KMS-11 (cell line): ENCODE measurements around the gene TMEFF2.

Experiments used
- H2AFZ ChIP-seq: fragments of 200-600 bp; sonication (generic); 2 replicates; pipeline ENCODE4 v1.6.1; 2016; ENCODE audit warnings: antibody characterized with exemption, mixed run types, low read depth
- H3K27ac ChIP-seq: fragments of 200-600 bp; sonication (generic); 2 replicates; pipeline ENCODE4 v1.6.1; 2016; ENCODE audit warnings: mild to moderate bottlenecking, mixed run types
- H3K27me3 ChIP-seq: fragments of 200-600 bp; sonication (generic); 2 replicates; pipeline ENCODE4 v1.6.1; 2017; ENCODE audit warnings: mild to moderate bottlenecking, low read depth, mixed run types, moderate library complexity; ENCODE audit not compliant: insufficient read depth
- H3K36me3 ChIP-seq: fragments of 200-600 bp; sonication (generic); 2 replicates; pipeline ENCODE4 v1.6.1; 2017; ENCODE audit warnings: mild to moderate bottlenecking, mixed run types; ENCODE audit not compliant: insufficient read depth
- H3K4me1 ChIP-seq: fragments of 200-600 bp; sonication (generic); 2 replicates; pipeline ENCODE4 v1.6.1; 2016; ENCODE audit warnings: mild to moderate bottlenecking, low read depth, mixed run types; ENCODE audit not compliant: poor library complexity, severe bottlenecking
- H3K4me2 ChIP-seq: fragments of 200-600 bp; sonication (generic); 2 replicates; pipeline ENCODE4 v1.7.0; 2016; ENCODE audit warnings: mild to moderate bottlenecking, mixed run types
- H3K4me3 ChIP-seq: fragments of 200-600 bp; sonication (generic); IDR thresholded peaks from 2 replicates; pipeline ENCODE4 v1.6.1; 2017; ENCODE audit warnings: low read depth, low read length, mixed read lengths; ENCODE audit not compliant: insufficient read depth
- H3K79me2 ChIP-seq: fragments of 200-600 bp; sonication (generic); 2 replicates; pipeline ENCODE4 v1.6.1; 2016; ENCODE audit warnings: low read depth, mixed run types; ENCODE audit not compliant: insufficient read depth
- H3K9ac ChIP-seq: fragments of 200-600 bp; sonication (generic); 2 replicates; pipeline ENCODE4 v1.6.1; 2016; ENCODE audit warnings: mild to moderate bottlenecking, mixed run types
- H4K20me1 ChIP-seq: fragments of 200-600 bp; sonication (generic); 2 replicates; pipeline ENCODE4 v1.6.1; 2016; ENCODE audit warnings: mild to moderate bottlenecking, mixed run types; ENCODE audit not compliant: insufficient read depth
- TF ChIP-seq, protein P1 (sequence below): fragments of 200-600 bp; sonication (generic); conservative IDR thresholded peaks from 2 replicates; pipeline ENCODE4 v1.6.1; 2017; ENCODE audit warnings: low read depth, mild to moderate bottlenecking, antibody characterized with exemption, low read length, moderate library complexity, mixed read lengths

TMEFF2 gene

DNA sequence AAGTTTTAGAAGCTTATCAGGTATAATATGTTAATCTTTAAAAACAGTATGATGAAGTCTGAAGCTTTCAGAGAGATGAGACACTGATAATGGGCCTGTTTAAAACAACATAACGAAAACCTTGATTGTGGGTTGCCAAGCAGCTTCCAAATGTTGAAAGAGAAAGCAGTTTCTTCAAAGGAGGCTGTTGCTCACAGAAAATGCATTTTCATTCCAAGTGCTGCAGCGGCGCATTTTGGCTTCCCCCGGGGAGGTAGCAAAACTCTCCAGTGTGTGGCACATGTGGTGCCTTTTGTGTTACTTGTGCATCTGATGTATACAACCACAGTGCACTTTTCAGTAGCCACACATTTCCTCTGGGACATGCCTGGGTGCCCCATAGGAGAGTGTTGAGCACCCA is 66.1 kb downstream of the TMEFF2 start:
- TF ChIP-seq, protein P1, sequence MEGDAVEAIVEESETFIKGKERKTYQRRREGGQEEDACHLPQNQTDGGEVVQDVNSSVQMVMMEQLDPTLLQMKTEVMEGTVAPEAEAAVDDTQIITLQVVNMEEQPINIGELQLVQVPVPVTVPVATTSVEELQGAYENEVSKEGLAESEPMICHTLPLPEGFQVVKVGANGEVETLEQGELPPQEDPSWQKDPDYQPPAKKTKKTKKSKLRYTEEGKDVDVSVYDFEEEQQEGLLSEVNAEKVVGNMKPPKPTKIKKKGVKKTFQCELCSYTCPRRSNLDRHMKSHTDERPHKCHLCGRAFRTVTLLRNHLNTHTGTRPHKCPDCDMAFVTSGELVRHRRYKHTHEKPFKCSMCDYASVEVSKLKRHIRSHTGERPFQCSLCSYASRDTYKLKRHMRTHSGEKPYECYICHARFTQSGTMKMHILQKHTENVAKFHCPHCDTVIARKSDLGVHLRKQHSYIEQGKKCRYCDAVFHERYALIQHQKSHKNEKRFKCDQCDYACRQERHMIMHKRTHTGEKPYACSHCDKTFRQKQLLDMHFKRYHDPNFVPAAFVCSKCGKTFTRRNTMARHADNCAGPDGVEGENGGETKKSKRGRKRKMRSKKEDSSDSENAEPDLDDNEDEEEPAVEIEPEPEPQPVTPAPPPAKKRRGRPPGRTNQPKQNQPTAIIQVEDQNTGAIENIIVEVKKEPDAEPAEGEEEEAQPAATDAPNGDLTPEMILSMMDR: no peak
- Histone ChIP-seq H2AFZ (no peak overlapping the region), H4K20me1 (no peaks in the 10 kb centered on the region), H3K4me1 (no peaks in the 10 kb centered on the region), H3K4me3 (no peak overlapping the region), H3K27ac (no peak overlapping the region), H3K4me2 (no peak overlapping the region), H3K36me3 (no peaks in the 10 kb centered on the region), H3K9ac (no peak overlapping the region), H3K27me3 (no peaks in the 10 kb centered on the region), H3K79me2 (no peaks in the 10 kb centered on the region)

DNA sequence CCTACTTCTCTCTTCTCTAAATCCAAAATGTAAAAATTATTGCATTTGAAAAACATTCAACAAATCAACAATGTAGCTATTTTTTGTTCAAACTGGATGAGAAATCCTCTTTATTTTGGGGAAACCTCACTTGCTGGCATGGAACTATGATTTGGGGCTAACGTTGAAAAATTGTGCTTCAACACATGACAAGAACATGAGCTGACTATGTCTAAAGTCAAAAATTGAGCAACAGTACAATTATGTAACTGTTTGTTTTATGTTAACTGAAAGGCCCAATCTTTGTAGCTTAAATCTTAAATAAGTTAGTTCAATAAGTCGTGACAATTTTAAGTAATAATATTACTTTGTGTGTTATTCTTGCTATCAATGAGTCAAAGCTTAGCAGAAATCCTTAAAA is 67.3 kb downstream of the TMEFF2 start:
- no peak overlapping the region for H2AFZ ChIP-seq
- no peaks in the 10 kb centered on the region for H3K36me3 ChIP-seq
- H3K79me2 ChIP-seq: no peaks in the 10 kb centered on the region
- TF ChIP-seq, protein P1: no peak
- H3K27me3 ChIP-seq: no peaks in the 10 kb centered on the region
- H3K27ac ChIP-seq: no peak overlapping the region
- H3K4me1 ChIP-seq: no peaks in the 10 kb centered on the region
- no peak overlapping the region for H3K4me3 ChIP-seq
- no peak overlapping the region for H3K4me2 ChIP-seq
- no peak overlapping the region for H3K9ac ChIP-seq
- no peaks in the 10 kb centered on the region for H4K20me1 ChIP-seq

DNA sequence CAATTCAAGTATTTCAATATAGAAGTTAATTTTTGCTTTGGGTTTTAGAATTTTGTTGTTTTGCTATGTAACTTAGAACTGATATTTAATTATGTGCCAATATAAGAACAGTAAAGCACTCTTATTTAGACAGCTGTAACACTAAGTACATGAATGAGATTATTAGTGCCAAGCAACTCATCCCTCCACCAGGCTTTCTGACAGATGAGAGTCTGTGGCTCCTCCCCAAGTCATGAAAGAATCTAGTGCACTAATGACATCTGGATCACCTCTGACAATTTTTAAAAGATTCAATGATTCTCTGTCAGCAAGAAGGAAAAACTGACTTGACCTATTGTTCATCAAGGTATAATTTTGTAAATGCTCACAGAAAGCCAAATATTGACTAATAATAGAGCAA is 67.8 kb downstream of the TMEFF2 start:
- H4K20me1 ChIP-seq: no peaks in the 10 kb centered on the region
- TF ChIP-seq, protein P1: no peak
- H2AFZ ChIP-seq: no peak overlapping the region
- H3K27me3 ChIP-seq: no peaks in the 10 kb centered on the region
- no peak overlapping the region for H3K4me3 ChIP-seq
- H3K79me2 ChIP-seq: no peaks in the 10 kb centered on the region
- no peaks in the 10 kb centered on the region for H3K36me3 ChIP-seq
- H3K4me2 ChIP-seq: no peak overlapping the region
- no peaks in the 10 kb centered on the region for H3K4me1 ChIP-seq
- H3K27ac ChIP-seq: no peak overlapping the region
- no peak overlapping the region for H3K9ac ChIP-seq

DNA sequence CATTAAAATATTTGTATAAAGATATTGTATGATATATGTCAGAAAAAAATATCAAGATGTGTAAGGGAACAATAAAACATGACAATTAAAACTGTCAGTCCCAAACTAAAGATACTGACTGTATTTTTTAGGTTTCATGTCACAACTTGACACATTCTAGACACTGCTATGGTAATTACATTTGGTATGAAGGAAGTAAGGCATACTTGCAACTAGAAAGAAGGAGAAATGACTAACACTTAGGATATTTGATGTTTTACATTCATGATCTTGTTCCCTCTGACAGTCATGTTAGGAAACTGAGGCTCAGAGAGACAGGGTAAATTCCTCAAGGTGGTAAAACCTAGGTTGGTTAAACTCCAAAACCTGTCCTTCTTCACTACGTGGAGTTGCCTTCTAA is 68.3 kb downstream of the TMEFF2 start:
- H3K4me2 ChIP-seq: no peak overlapping the region
- H3K4me1 ChIP-seq: no peaks in the 10 kb centered on the region
- H3K27me3 ChIP-seq: no peaks in the 10 kb centered on the region
- no peak overlapping the region for H2AFZ ChIP-seq
- H3K79me2 ChIP-seq: no peaks in the 10 kb centered on the region
- no peak overlapping the region for H3K9ac ChIP-seq
- no peaks in the 10 kb centered on the region for H3K36me3 ChIP-seq
- H4K20me1 ChIP-seq: no peaks in the 10 kb centered on the region
- no peak overlapping the region for H3K4me3 ChIP-seq
- TF ChIP-seq, protein P1: no peak
- H3K27ac ChIP-seq: no peak overlapping the region

DNA sequence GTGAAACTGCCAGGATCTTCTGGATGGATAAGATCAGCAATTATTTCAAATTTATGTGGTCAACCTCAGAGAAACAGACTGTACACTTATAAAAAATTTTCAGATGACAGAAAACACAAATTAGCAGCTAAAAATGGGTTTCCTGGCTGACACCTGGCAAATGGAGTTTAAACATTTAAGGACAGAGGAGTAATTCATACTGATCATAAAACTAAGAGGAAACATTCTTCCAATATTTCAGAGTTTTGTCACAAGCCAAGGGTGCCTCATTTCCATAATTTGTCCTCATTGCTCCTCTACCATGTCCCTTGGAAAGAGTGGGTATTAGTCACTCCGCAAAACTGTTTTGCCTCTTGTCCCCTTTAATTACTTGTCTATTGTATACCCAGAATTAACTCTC is 70.2 kb downstream of the TMEFF2 start:
- Histone ChIP-seq H3K27ac (no peak overlapping the region), H3K79me2 (no peaks in the 10 kb centered on the region), H3K4me2 (no peak overlapping the region), H3K27me3 (no peaks in the 10 kb centered on the region), H3K36me3 (no peaks in the 10 kb centered on the region), H3K9ac (no peak overlapping the region), H3K4me1 (no peaks in the 10 kb centered on the region), H4K20me1 (no peaks in the 10 kb centered on the region), H3K4me3 (no peak overlapping the region), H2AFZ (no peak overlapping the region)
- TF ChIP-seq, protein P1: no peak
